ENCODE data around the gene MYL6B. TPM values are rescaled to one million over a fixed set of nuclear protein-coding genes. Genes with fewer than 3 reads are reported as not detected.
A peak's percentile ranks its signal among the peaks of the same experiment; 100 is the strongest.
"Not testable (repeated sequence)": the region's sequence is repeated elsewhere in the genome, so short reads cannot be mapped to it uniquely, and the experiment has no call there.

Gene MYL6B
- total RNA-seq, 1 donor from 2014 or later, result 54.2 TPM

GRCh38 chr12:56154246-56154771 lies 1.9 kb downstream of the MYL6B start:
- ATAC-seq, result no peak

GRCh38 chr12:56154818-56155217 lies 2.4 kb downstream of the MYL6B start:
- no peak for ATAC-seq

GRCh38 chr12:56155256-56155845 lies 3.0 kb downstream of the MYL6B start:
- no peak for ATAC-seq

GRCh38 chr12:56156464-56157200 lies 4.2 kb downstream of the MYL6B start:
- ATAC-seq, result not testable (repeated sequence)

GRCh38 chr12:56157201-56158028 lies 5.0 kb downstream of the MYL6B start:
- peak; percentile 31 for ATAC-seq

GRCh38 chr12:56158029-56158925 lies 5.9 kb downstream of the MYL6B start, which contains the start of gene MYL6:
TSS of gene MYL6 (plus strand) at chr12:56158359. CDS start at chr12:56158402, 43 bp downstream.
- ATAC-seq, result peak; percentile 85

GRCh38 chr12:56158926-56159461 lies 6.6 kb downstream of the MYL6B start:
- ATAC-seq, result peak; percentile 72

GRCh38 chr12:56159482-56160192 lies 7.2 kb downstream of the MYL6B start:
- ATAC-seq, result no peak

GRCh38 chr12:56160193-56160763 lies 7.9 kb downstream of the MYL6B start:
- ATAC-seq, result peak; percentile 22

GRCh38 chr12:56160894-56161689 lies 8.7 kb downstream of the MYL6B start:
- ATAC-seq, result no peak

GRCh38 chr12:56161690-56162351 lies 9.4 kb downstream of the MYL6B start:
- no peak for ATAC-seq

- no peak for ATAC-seq
Measured at GRCh38 chr12:56162468-56163290, 10.3 kb downstream of the MYL6B start.

- peak; percentile 0 for ATAC-seq
Measured at GRCh38 chr12:56163533-56164344, 11.4 kb downstream of the MYL6B start.

- ATAC-seq, result peak; percentile 1
Measured at GRCh38 chr12:56164345-56164729, 11.9 kb downstream of the MYL6B start.

- ATAC-seq, result no peak
Measured at GRCh38 chr12:56165369-56165768, 13.0 kb downstream of the MYL6B start.

GRCh38 chr12:56169229-56169759 lies 16.9 kb downstream of the MYL6B start:
- no peak for ATAC-seq

GRCh38 chr12:56172839-56173238 lies 20.5 kb downstream of the MYL6B start:
- no peak for ATAC-seq

Measured in esophagus mucosa (tissue), 1 donor.